HG03571 (cell line): ENCODE measurements around the gene TRIP13.

Source experiments
- ATAC-seq: cut with Tn5 transposase; IDR thresholded peaks from one replicate; pipeline ENCODE4 v1.9.1; 2021; ENCODE audit not compliant: unreplicated experiment

The TRIP13 gene

GRCh38 chr5:963673-964531, 71.2 kb downstream of the TRIP13 start:
- peak; percentile 75 for ATAC-seq

GRCh38 chr5:964821-965220, 72.1 kb downstream of the TRIP13 start:
- no peak for ATAC-seq

DNA sequence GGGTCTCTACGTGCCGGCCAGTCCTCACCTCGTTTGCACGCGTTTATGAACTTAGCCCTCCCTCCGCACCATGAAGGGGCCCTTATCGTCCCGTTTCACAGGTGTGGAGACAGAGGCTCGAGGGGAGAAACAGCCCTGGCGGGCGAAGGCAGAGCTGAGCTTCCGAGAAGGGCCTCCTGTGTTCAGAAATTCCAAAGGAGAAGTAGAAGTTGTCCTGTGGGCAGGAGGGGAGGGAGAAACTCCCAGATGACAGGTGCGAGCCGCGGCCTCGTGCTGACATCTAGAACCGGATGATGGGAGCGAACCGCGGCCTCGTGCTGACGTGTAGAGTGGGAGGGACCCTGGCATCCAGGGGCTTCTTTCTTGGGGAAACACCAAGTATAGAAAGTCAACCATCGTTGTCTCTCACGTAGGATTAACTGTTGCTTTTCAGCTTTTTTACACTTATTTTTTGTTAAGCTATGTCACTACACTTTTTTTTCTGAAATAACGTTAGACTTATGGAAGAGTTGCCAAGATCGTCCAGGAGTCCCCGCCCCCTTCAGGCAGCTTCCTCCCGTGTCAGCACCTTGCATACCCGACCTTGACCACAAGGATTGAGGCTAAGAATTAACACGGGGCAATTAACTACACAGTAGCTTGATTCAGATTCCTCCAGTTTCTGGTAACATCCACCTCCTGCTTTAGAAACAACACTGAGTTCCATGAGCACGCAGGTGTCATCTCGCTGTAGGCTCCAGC, 73.1 kb downstream of the TRIP13 start:
- ATAC-seq = no peak

DNA sequence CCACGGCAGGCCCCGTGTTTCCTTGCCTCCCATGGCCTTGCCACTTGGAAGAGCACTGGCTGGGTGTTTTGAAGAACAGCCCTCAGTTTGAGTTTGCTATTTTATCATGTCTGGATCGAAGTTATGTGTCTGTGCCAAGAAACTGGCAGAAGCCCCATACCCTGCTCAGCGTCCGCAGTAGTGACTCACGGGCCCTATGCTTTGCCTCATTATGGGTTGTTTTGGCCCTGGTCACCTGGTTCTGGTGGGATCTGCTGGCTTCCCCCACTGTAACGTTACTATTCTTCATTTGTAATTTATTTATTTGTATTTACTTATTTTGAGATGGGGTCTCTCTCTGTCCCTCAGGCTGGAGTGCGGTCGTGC, 73.6 kb downstream of the TRIP13 start:
- no peak for ATAC-seq

GRCh38 chr5:966941-967340, 74.3 kb downstream of the TRIP13 start:
- no peak for ATAC-seq
